ENCODE results near the gene CIDEA.

CIDEA gene

GRCh38 chr18:12258719-12259705, 4.9 kb downstream of the CIDEA start:
- H3K27ac ChIP-seq, result no peak overlapping the region
- TF ChIP-seq ZFX (IDR thresholded peaks at IDR 0.05; ENCODE audit: borderline replicate concordance), result no peak
- no peak for TF ChIP-seq CTCF (IDR thresholded peaks at IDR 0.05)

- H3K27ac ChIP-seq, result no peak overlapping the region
- TF ChIP-seq ZFX (IDR thresholded peaks at IDR 0.05; ENCODE audit: borderline replicate concordance) (no peak), CTCF (IDR thresholded peaks at IDR 0.05) (no peak)
Observed at GRCh38 chr18:12262748-12263147, 8.6 kb downstream of the CIDEA start.

- no peak for TF ChIP-seq CTCF (IDR thresholded peaks at IDR 0.05)
- TF ChIP-seq ZFX (IDR thresholded peaks at IDR 0.05; ENCODE audit: borderline replicate concordance), result no peak
- H3K27ac ChIP-seq, result no peak overlapping the region
Observed at GRCh38 chr18:12264864-12265263, 10.7 kb downstream of the CIDEA start.

- peak overlapping the region; percentile 41; the same call in 1 of the 2 replicates for H3K27ac ChIP-seq
- TF ChIP-seq CTCF (IDR thresholded peaks at IDR 0.05) (peak; percentile 97), ZFX (IDR thresholded peaks at IDR 0.05; ENCODE audit: borderline replicate concordance) (no peak)
Observed at GRCh38 chr18:12271376-12272235, 17.4 kb downstream of the CIDEA start.

GRCh38 chr18:12274793-12275192, 20.6 kb downstream of the CIDEA start:
- no peak overlapping the region for H3K27ac ChIP-seq
- TF ChIP-seq CTCF (IDR thresholded peaks at IDR 0.05) (no peak), ZFX (IDR thresholded peaks at IDR 0.05; ENCODE audit: borderline replicate concordance) (no peak)

- TF ChIP-seq ZFX (IDR thresholded peaks at IDR 0.05; ENCODE audit: borderline replicate concordance), result no peak
- TF ChIP-seq CTCF (IDR thresholded peaks at IDR 0.05), result no peak
- no peak overlapping the region for H3K27ac ChIP-seq
Observed at GRCh38 chr18:12276736-12277554, 22.8 kb downstream of the CIDEA start.
